Hepatocyte (in vitro differentiated cells): ENCODE measurements around the gene AVEN. TPM values are rescaled to one million over a fixed set of nuclear protein-coding genes. Genes with fewer than 3 reads are reported as not detected.

Experiments
- DNase-seq: peaks from one replicate; pipeline ENCODE4 v3.0.0-alpha.2; 2016; ENCODE audit warnings: low spot score
- H2AFZ ChIP-seq: fragments of 200-600 bp; sonication (generic); 2 replicates; pipeline ENCODE4 v1.6.0; 2016; ENCODE audit warnings: antibody characterized with exemption, mild to moderate bottlenecking
- H3K27ac ChIP-seq: fragments of 200-600 bp; sonication (generic); 2 replicates; pipeline ENCODE4 v1.5.1; 2016; ENCODE audit warnings: mild to moderate bottlenecking
- H3K27me3 ChIP-seq: fragments of 200-600 bp; sonication (generic); 2 replicates; pipeline ENCODE4 v1.6.1; 2016
- H3K36me3 ChIP-seq: fragments of 200-600 bp; sonication (generic); replicated peaks from 2 replicates; pipeline ENCODE4 v1.5.1; 2016; ENCODE audit warnings: low read depth; ENCODE audit not compliant: insufficient read depth
- H3K4me1 ChIP-seq: fragments of 200-600 bp; sonication (generic); 2 replicates; pipeline ENCODE4 v1.5.1; 2016; ENCODE audit warnings: mild to moderate bottlenecking, moderate library complexity; ENCODE audit not compliant: insufficient read depth
- H3K4me2 ChIP-seq: fragments of 200-600 bp; sonication (generic); 2 replicates; pipeline ENCODE4 v1.6.0; 2016
- H3K4me3 ChIP-seq: fragments of 200-600 bp; sonication (generic); 2 replicates; pipeline ENCODE4 v1.5.1; 2016; ENCODE audit warnings: mild to moderate bottlenecking
- H3K79me2 ChIP-seq: fragments of 200-600 bp; sonication (generic); 2 replicates; pipeline ENCODE4 v1.6.0; 2017; ENCODE audit warnings: mild to moderate bottlenecking
- H3K9me2 ChIP-seq: fragments of 200-600 bp; sonication (generic); replicated peaks from 2 replicates; pipeline ENCODE4 v1.6.0; 2017; ENCODE audit warnings: mild to moderate bottlenecking; ENCODE audit not compliant: insufficient read depth
- H3K9me3 ChIP-seq: fragments of 200-600 bp; sonication (generic); 2 replicates; pipeline ENCODE4 v1.5.1; 2016; ENCODE audit warnings: low read depth, mild to moderate bottlenecking
- H4K20me1 ChIP-seq: fragments of 200-600 bp; sonication (generic); 2 replicates; pipeline ENCODE4 v1.6.0; 2016; ENCODE audit warnings: mild to moderate bottlenecking; ENCODE audit not compliant: insufficient read depth, poor library complexity, severe bottlenecking
- EZH2 ChIP-seq: fragments of 200-600 bp; sonication (generic); IDR thresholded peaks from 2 replicates; pipeline ENCODE4 v1.6.1; 2016; ENCODE audit warnings: antibody characterized with exemption, mild to moderate bottlenecking, borderline replicate concordance
- EZH2phosphoT487 ChIP-seq: fragments of 200-600 bp; sonication (generic); IDR thresholded peaks from one replicate; pipeline ENCODE4 v1.6.1; 2018; ENCODE audit warnings: antibody characterized with exemption, mild to moderate bottlenecking, low read depth, moderate library complexity; ENCODE audit not compliant: unreplicated experiment, severe bottlenecking
- WGBS: methylation state at CpG from one replicate; pipeline ENCODE4 v1.1.6; 2016; ENCODE audit warnings: low lambda C conversion rate; ENCODE audit errors: missing lambda C conversion rate; 5-methylcytosine and 5-hydroxymethylcytosine counted together
- polyA plus RNA-seq: library from polyadenylated mRNA; unstranded; fragments of >200 nt; fragmentation: Nextera tagmentation; extraction: Ambion mirVana; gene quantifications from 2 replicates; pipeline ENCODE4 v1.2.1, GENCODE V29; 2016
- total RNA-seq: library from RNA; depleted of rRNA; stranded (reverse); fragments of >200 nt; gene quantifications from 2 replicates; pipeline ENCODE4 v1.2.3, GENCODE V29; 2014
- TF ChIP-seq, protein P1 (sequence below): fragments of 200-600 bp; sonication (generic); IDR thresholded peaks from 2 replicates; pipeline ENCODE4 v1.5.1; 2016; ENCODE audit warnings: antibody characterized with exemption, mild to moderate bottlenecking; ENCODE audit not compliant: poor library complexity

AVEN gene
- total and polyA plus RNA-seq, 2 experiments from 2014 or later: 14.8 to 16.4 TPM

DNA sequence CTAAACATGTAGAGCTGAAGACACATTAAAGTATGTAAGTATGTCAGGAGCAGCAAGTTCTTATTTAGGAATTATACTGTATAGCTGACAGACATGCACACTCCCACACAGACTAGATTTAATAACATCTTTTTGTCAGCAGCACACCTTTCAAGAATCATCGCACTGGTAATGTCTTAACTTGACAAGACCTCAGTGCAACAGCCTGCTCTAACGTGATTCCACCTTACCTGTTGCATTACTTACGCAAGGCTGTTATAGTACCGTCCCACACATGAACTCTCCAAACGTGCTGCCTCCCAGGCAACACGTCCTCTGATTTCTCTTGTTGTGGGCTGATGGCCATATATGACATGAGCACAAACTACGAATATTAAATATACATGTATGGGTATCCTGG is 58.8 kb downstream of the AVEN start:
- TF ChIP-seq, protein P1, sequence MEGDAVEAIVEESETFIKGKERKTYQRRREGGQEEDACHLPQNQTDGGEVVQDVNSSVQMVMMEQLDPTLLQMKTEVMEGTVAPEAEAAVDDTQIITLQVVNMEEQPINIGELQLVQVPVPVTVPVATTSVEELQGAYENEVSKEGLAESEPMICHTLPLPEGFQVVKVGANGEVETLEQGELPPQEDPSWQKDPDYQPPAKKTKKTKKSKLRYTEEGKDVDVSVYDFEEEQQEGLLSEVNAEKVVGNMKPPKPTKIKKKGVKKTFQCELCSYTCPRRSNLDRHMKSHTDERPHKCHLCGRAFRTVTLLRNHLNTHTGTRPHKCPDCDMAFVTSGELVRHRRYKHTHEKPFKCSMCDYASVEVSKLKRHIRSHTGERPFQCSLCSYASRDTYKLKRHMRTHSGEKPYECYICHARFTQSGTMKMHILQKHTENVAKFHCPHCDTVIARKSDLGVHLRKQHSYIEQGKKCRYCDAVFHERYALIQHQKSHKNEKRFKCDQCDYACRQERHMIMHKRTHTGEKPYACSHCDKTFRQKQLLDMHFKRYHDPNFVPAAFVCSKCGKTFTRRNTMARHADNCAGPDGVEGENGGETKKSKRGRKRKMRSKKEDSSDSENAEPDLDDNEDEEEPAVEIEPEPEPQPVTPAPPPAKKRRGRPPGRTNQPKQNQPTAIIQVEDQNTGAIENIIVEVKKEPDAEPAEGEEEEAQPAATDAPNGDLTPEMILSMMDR: no peak
- no peak for DNase-seq
- Histone ChIP-seq H3K79me2 (no peaks in the 10 kb centered on the region), H3K27me3 (no peaks in the 10 kb centered on the region), H3K27ac (no peak overlapping the region), H2AFZ (no peak overlapping the region), H3K4me1 (no peaks in the 10 kb centered on the region), H3K36me3 (no peaks in the 10 kb centered on the region), H3K9me2 (no peaks in the 10 kb centered on the region), H4K20me1 (no peaks in the 10 kb centered on the region), H3K4me2 (no peak overlapping the region), H3K9me3 (no peaks in the 10 kb centered on the region), H3K4me3 (no peak overlapping the region)
- 64% methylated on average over 7 of the region's 7 CpGs for WGBS

- Histone ChIP-seq H2AFZ (no peak overlapping the region), H3K4me1 (no peaks in the 10 kb centered on the region)
- WGBS: 91% methylated on average over 4 of the region's 4 CpGs
Measured at GRCh38 chr15:33975022-33975565, 63.9 kb downstream of the AVEN start.

DNA sequence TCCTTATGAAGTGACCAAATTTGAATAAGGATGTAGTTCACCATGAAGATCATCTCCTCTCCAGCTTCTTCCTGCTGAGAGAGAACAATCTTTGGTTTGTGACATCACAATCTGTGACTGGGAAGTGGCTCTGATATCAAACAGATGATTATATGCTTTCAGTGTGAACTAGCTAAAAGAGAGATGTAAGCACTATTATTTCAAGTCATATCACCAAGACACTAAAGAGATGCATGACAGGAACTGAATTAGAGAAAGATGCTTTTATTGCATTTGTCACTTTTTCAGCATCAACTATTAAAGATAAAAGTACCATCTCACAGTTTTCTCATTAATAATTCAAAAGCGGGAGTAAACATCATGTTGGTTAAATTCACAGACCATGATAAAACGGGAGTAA is 67.2 kb downstream of the AVEN start:
- Histone ChIP-seq H3K9me3 (no peaks in the 10 kb centered on the region), H4K20me1 (no peaks in the 10 kb centered on the region), H3K4me1 (no peaks in the 10 kb centered on the region), H3K4me2 (no peak overlapping the region), H3K4me3 (no peak overlapping the region), H3K9me2 (no peaks in the 10 kb centered on the region), H2AFZ (no peak overlapping the region), H3K27me3 (no peaks in the 10 kb centered on the region), H3K27ac (no peak overlapping the region), H3K79me2 (no peaks in the 10 kb centered on the region), H3K36me3 (no peaks in the 10 kb centered on the region)
- no peak for TF ChIP-seq EZH2
- TF ChIP-seq, protein P1: no peak
- no peak for TF ChIP-seq EZH2phosphoT487
- DNase-seq: no peak
- WGBS: 93% methylated on average over 2 of the region's 2 CpGs

More at GRCh38 chr15:33975022-33975565, 63.9 kb downstream of the AVEN start:
- Histone ChIP-seq H3K36me3 (no peaks in the 10 kb centered on the region), H3K27me3 (no peaks in the 10 kb centered on the region), H3K79me2 (no peaks in the 10 kb centered on the region), H3K4me2 (no peak overlapping the region), H3K9me3 (no peaks in the 10 kb centered on the region), H3K27ac (no peak overlapping the region), H3K9me2 (no peaks in the 10 kb centered on the region), H4K20me1 (no peaks in the 10 kb centered on the region), H3K4me3 (no peak overlapping the region)
- DNase-seq: no peak
- TF ChIP-seq EZH2 (no peak), EZH2phosphoT487 (no peak)
- TF ChIP-seq, protein P1: peak; percentile 29

DNA sequence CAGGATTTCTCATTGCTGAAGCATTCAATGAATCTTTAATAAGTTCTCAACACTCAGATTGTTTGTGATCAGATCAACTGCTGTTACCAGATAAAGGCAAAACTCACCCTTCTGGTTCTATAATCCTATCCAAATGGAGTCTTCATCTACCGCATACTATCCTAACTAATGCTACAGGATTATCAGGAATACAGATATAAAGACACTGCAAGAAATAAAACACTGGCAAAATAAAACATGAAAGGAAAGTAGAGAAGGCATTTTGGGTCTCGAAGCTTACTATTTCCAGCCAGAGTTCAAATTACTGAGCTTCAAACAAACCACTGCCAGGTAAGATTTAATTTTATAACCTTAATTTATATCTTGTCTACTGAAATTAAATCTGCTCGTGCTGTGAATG is 70.2 kb downstream of the AVEN start:
- H3K4me2 ChIP-seq: peak overlapping the region; percentile 54
- H3K79me2 ChIP-seq: no peaks in the 10 kb centered on the region
- no peaks in the 10 kb centered on the region for H3K36me3 ChIP-seq
- no peaks in the 10 kb centered on the region for H4K20me1 ChIP-seq
- no peak overlapping the region for H3K4me3 ChIP-seq
- H3K4me1 ChIP-seq: no peaks in the 10 kb centered on the region
- DNase-seq: no peak
- H2AFZ ChIP-seq: no peak overlapping the region
- no peaks in the 10 kb centered on the region for H3K9me3 ChIP-seq
- no peak overlapping the region for H3K27ac ChIP-seq
- TF ChIP-seq EZH2phosphoT487 (no peak), EZH2 (no peak)
- TF ChIP-seq, protein P1: no peak
- no peaks in the 10 kb centered on the region for H3K27me3 ChIP-seq
- H3K9me2 ChIP-seq: no peaks in the 10 kb centered on the region
- WGBS: 32% methylated on average over 3 of the region's 3 CpGs
